Non-pigmented ciliary epithelial cell (primary cell): Measurements from ENCODE around the gene FZD2.
"Not testable (repeated sequence)": the region's sequence is repeated elsewhere in the genome, so short reads cannot be mapped to it uniquely, and the experiment has no call there.

Source experiments
- DNase-seq: peaks from one replicate; pipeline ENCODE4 v3.0.0-alpha.2; 2010; ENCODE audit warnings: low read depth

The FZD2 gene

GRCh38 chr17:44556832-44557606, at the start of gene FZD2:
Gene FZD2 (plus strand): TSS chr17:44557484. CDS start chr17:44557689, 205 bp downstream.
- DNase-seq, result peak; percentile 89

- DNase-seq, result not testable (repeated sequence)
These were observed 45.8 kb upstream of the FZD2 start for GRCh38 chr17:44511241-44512134.

GRCh38 chr17:44518032-44518431, 39.3 kb upstream of the FZD2 start:
- no peak for DNase-seq

DNA sequence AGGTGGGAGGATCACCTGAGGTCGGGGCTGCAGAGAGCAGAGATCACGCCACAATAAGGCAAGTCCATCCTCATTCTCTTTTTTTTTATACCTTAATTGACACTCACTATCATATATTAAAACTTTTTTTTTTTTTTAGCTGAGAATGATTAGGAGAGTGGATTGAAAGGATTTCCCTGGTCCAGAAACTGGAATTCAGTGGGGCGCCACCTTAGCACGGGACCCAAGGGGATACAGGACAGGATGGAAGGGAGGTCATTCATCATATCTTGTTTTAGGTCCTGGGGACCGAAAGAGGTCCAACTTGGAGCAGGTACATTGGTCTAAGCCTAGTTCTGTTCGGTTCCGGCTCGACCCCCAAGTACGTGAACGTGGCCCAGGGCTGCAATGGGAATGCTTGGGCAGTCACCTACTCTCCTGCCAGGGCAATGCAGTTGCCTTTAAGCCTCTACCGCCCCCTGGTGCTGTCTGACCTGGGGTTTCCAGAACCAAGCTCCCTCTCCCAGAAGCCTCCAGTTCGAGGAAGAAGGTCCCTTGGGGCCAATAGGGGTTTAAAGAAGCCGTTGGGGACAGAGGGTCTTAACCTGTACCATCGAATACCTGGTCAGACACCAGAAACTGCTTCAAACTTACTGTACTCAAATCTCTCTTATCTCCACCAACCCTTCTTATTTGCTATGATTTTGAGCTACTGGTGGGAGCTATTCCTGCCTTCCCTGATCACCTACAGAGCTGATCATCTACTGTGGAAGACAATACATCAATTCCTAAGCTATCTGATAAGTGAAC, 34.2 kb upstream of the FZD2 start:
- no peak for DNase-seq

DNA sequence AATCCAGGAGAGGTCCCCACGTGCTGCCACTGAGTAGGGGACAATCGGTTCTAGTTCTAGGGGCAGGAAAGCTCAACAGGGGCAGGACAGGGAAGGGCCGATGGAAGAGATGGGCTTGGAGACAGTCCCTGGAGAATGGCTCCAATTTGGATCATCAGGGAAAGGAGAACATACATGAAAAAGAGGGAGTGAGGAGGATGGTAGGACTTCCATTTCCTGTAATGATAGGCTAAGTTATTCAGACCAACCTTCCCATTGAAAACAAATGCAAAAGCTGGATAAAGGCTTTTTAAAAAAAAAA, 33.7 kb upstream of the FZD2 start:
- no peak for DNase-seq

DNA sequence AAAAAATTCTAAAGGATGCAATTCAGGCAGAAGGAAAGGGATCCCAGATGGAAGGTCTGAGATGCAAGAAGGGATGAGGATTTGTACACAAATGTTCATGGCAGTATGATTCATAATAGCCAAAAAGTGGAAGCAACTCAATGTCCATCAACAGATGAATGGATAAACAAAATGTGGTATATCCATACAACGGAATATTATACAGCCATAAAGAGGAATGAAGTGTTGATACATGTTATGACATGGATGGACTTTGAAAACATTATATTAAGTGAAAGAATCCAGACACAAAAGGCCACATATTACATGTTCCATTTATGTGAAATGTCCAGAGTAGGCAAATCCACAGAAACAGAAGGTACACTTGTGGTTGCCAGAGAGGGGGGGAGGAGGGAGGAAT, 30.2 kb upstream of the FZD2 start:
- no peak for DNase-seq

DNA sequence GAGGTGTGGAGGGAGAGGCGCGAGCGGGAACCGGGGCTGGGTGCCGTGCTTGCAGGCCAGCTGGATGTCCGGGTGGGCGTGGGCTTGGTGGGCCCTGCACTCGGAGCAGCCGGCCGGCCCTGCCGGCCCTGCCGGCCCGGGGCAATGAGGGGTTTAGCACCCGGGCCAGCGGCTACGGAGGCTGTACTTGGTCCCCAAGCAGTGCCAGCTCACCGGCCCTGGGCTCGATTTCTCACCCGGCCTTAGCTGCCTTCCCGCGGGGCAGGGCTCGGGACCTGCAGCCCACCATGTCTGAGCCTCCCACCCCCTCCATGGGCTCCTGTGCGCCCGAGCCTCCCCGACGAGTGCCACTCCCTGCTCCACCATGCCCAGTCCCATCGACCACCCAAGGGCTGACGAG, 29.3 kb upstream of the FZD2 start:
- no peak for DNase-seq

GRCh38 chr17:44529864-44530263, 27.4 kb upstream of the FZD2 start:
- DNase-seq, result no peak

DNA sequence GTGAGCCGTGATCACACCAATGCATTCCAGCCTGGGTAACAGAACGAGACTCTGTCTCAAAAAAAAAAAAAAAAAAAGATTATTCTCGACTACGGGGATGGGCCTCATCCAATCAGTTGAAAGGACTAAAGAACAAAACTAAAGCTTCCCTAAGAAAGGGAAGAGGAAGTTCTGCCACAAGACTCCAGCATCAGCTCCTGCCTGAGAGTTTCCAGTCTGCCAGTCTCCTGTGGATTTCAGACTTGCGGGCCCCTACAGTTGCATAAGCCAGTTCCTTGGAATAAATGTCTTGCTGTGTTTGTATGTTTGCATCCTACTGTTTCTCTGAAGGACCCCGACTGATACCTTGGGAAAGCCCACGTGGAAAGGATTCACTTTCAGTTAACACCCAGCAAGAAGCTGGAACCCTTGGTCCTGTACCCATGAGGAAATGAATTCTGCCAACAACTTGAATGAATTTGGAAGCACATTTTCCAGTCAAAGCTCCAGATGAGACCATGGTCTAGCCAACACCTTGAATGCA, 26.3 kb upstream of the FZD2 start:
- no peak for DNase-seq

DNA sequence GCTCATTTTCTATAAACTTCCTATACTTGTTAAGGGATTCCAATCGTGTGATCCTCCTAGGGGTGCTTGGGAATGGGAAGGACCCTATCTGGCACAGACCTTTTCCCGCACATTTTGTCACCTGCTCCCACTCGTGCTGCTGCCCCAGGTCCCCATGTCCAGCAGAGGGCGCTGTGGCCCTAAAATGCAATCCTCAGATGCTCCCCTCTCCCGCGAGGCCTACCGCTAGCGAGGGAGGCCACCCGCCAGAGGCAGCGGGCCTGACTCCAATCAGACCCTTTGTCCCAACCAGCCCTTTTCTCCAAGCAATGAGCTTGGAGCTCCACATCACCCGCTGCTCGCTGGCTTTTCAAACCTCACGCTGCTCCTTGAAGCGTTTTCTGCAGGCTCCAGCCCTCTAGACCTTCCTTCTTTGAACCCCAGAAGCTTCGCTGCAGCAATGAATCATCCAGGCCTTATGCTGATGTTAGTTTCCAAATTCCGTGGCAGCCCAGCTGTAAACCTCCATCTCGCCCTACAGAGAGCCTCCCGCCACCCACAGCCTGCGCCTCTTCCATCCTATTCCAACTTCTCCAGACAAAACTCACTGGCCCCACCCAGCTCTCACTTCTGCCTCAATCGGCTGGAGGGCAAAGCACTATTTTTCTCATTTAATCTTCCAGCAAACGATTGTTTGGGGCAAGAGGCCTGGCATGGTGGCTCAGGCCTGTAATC, 23.6 kb upstream of the FZD2 start:
- peak; percentile 52 for DNase-seq

GRCh38 chr17:44536090-44536953, 21.0 kb upstream of the FZD2 start:
- DNase-seq, result no peak

DNA sequence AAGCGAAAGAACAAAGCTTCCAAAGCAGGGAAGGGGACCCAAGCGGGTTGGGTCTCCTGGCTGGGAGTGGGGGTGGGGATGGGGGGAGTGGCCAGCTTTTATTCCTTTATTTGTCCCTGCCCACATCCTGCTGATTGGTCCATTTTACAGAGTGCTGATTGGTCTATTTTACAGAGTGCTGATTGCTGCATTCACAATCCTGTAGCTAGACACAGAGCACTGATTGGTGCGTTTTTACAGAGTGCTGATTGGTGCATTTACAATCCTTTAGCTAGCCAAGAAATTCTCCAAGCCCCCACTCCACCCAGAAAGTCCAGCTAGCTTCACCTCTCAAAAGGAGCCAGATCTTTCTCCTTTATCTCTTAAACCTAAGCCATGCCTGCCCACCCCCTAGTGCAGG, 19.4 kb upstream of the FZD2 start:
- DNase-seq, result not testable (repeated sequence)

GRCh38 chr17:44539673-44540072, 17.6 kb upstream of the FZD2 start:
- no peak for DNase-seq

DNA sequence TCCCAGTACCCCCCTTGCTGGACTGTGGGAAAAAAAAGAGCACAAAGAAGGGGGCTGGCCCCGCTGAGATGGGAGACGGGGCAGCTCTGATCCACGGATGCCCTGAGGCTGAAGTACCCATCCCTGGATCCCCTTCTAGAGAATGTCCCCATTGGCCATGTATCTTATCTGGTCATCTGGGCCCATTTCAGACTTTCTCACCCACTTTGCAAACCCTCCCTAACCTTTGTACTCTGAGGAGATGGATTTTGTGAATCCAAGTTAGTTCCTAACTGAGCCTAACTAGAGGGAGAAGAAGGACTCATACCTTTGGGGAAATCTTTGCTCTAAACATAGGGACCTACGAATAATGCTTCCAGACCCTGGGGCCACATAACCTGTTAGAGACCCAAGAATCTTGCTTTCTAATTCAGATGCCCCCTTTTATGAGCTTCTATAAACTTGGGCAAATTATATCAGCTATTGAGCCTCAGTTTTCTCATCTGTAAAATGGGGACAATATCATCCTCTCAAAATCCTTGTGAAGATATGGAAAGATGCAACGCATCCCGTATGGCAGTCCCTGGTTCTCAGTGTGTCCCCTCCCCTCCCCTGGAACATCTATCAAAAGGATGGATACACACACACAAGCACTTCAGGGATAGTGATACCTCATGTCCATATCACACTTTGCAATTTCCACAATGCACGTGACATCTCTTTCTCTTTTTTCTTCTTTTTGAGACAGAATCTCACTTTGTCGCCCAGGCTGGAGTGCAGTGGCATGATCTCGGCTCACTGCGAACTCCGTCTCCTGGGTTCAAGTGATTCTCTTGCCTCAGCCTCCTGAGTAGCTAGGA, 16.8 kb upstream of the FZD2 start:
- DNase-seq, result no peak

DNA sequence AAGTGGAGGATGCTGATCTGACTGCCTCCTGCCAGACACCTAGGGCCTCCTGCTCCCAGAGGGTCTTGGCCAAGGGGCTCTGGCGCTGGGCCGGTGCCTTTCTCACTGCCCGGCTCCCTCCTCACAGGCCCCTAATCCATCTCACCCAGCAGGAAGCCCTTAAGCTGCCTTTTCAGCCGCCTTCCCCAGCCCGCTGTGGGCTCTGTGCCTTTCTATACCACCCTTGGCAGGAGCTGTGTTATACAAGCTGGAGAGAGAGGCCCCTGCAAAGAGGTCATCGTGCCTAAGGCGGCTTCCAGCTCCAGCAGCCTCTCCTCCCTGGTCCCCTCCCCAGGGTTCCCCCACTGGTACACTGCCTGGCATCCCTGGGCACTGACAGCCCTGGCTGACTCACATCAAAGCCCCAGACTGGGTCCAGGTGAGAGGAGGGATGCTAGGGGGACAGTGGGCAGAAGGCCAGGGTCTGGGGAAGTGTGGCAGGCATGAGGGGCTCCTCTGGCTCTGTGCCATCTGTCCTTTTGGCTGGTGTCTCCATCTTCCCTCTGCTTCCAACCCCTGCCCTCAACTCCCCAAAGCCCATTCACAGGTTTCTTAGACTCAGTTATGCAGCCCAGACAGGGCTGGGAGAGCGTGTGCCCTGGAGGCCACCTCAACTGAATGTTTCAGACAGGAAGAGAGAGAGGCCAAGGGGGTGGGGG, 15.3 kb upstream of the FZD2 start:
- no peak for DNase-seq

- peak; percentile 82 for DNase-seq
These were observed 13.9 kb upstream of the FZD2 start for GRCh38 chr17:44543213-44543904.

GRCh38 chr17:44543905-44544523, 13.3 kb upstream of the FZD2 start:
- DNase-seq, result no peak
